VCaP (cell line): ENCODE data around the gene SHROOM3.

Experiments used
- H3K27ac ChIP-seq: fragments of 450-650 bp; 2 replicates; pipeline ENCODE4 v1.5.1; 2017
- CTCF ChIP-seq: fragments of 450-650 bp; conservative IDR thresholded peaks from 2 replicates; pipeline ENCODE4 v1.5.1; 2017; ENCODE audit warnings: mild to moderate bottlenecking, moderate library complexity

SHROOM3 gene

GRCh38 chr4:76690906-76691275 lies 255.9 kb downstream of the SHROOM3 start:
- no peak for TF ChIP-seq CTCF
- peak overlapping the region; percentile 95 for H3K27ac ChIP-seq

GRCh38 chr4:76691807-76692582 lies 257.0 kb downstream of the SHROOM3 start:
- peak overlapping the region; percentile 95 for H3K27ac ChIP-seq
- TF ChIP-seq CTCF, result no peak

GRCh38 chr4:76692761-76693160 lies 257.7 kb downstream of the SHROOM3 start:
- H3K27ac ChIP-seq, result no peak overlapping the region
- TF ChIP-seq CTCF, result no peak

- H3K27ac ChIP-seq, result no peak overlapping the region
- no peak for TF ChIP-seq CTCF
These were observed 259.0 kb downstream of the SHROOM3 start for GRCh38 chr4:76694056-76694455.

- TF ChIP-seq CTCF, result no peak
- H3K27ac ChIP-seq, result no peak overlapping the region
These were observed 261.1 kb downstream of the SHROOM3 start for GRCh38 chr4:76696109-76696508.

GRCh38 chr4:76697129-76697803 lies 262.2 kb downstream of the SHROOM3 start:
- H3K27ac ChIP-seq, result no peak overlapping the region
- TF ChIP-seq CTCF, result no peak

GRCh38 chr4:76698141-76698540 lies 263.1 kb downstream of the SHROOM3 start:
- H3K27ac ChIP-seq, result no peak overlapping the region
- no peak for TF ChIP-seq CTCF
